Gastroesophageal sphincter (tissue), 3 donors: ENCODE data around the gene MS4A2.
"Not testable (repeated sequence)": the region's sequence is repeated elsewhere in the genome, so short reads cannot be mapped to it uniquely, and the experiment has no call there.

Source experiments
- CTCF ChIP-seq, 4 experiments: fragments of 200-600 bp in 2 of 4; fragments of 450-650 bp in 2 of 4; sonication (generic) in 1 of 4; IDR thresholded peaks; one replicate each; pipeline ENCODE4 v1.5.1; 2017 to 2019; ENCODE audit warnings: antibody characterized with exemption in 4 of 4, mild to moderate bottlenecking in 2 of 4, moderate library complexity in 2 of 4
- EP300 ChIP-seq: sonication (generic); formaldehyde crosslinking; IDR thresholded peaks from one replicate; pipeline ENCODE4 v1.6.1; 2017; ENCODE audit warnings: antibody characterized with exemption, mild to moderate bottlenecking
- POLR2A ChIP-seq, 2 donors: fragments of 450-650 bp; IDR thresholded peaks; one replicate each; pipeline ENCODE4 v1.6.1; 2017; ENCODE audit warnings: antibody characterized with exemption in 2 of 2, mild to moderate bottlenecking in 2 of 2, moderate library complexity in 1 of 2

GRCh38 chr11:60071644-60072043 is 16.8 kb upstream of the MS4A2 start:
- TF ChIP-seq POLR2A (IDR thresholded peaks at IDR 0.05); CTCF (IDR thresholded peaks at IDR 0.05); EP300: not testable (repeated sequence)
